ENCODE results near the gene SOD2.
"Not testable (repeated sequence)": the region's sequence is repeated elsewhere in the genome, so short reads cannot be mapped to it uniquely, and the experiment has no call there.

SOD2 gene

DNA sequence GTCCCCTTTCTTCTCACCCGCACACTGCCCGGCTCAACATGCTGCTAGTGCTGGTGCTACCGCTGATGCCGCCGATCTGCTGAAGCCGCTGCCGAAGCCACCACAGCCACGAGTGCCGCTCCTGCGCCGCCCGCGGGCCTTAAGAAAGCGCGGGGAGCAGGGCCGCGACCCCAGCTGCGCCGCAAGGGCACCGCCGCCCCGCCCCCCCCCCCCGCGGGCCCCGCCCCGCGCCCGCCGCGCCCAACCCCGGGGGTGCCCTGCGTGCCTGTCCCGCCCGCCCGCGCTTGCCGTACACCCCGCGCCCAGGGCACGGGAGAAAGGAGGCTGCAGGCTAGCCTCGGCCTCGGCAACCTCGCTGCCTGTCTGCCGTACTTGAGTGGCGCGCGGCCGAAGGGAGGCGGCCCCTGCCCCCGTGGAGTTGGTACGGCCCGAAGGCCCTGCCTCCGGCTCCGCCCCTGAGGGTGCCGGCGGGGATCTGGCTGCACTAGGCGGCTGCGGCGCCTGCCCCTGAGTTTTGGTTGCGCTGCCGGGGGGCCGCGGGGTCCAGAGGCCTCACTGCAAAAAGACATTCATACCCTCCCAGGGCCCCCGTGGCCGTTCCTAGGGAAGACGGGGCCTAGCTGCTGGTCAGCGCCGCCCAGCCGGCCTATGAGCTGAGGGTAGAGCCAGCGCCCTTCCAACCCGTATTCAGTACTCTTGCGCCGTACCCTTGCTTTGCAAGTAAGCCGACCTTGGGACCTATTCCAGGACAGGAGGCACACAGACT lies at the start of gene SOD2:
SOD2 (minus strand) TSS at position 114 of the 766 bp plus-strand sequence; CDS start at position 40, 74 bp downstream.
- DNase-seq (ENCODE audit: low read depth, low spot score), result peak; percentile 93

- DNase-seq (ENCODE audit: low read depth, low spot score), result no peak
Observed at GRCh38 chr6:159742165-159742564, 49.1 kb upstream of the SOD2 start.

- no peak for DNase-seq (ENCODE audit: low read depth, low spot score)
Observed at GRCh38 chr6:159739341-159739740, 46.3 kb upstream of the SOD2 start.

DNA sequence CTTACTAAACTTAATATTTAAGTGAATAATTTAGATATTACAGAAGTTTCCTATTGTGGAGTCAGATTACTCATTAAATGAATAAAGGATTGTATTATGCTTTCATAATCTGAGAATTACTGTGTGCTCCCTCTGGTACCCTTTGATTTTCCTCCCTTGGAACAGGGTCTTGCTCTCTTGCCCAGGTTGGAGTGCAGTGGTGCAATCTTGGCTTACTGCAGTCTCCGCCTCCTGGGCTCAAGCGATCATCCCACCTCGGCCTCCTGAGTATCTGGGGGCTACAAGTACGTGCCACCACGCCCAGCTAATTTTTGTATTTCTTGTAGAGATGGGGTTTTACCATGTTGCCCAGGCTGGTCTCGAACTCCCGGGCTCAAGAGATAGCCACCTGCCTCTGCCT lies 43.9 kb upstream of the SOD2 start:
- no peak for DNase-seq (ENCODE audit: low read depth, low spot score)

GRCh38 chr6:159733395-159733794 lies 40.4 kb upstream of the SOD2 start:
- DNase-seq (ENCODE audit: low read depth, low spot score), result not testable (repeated sequence)

- DNase-seq (ENCODE audit: low read depth, low spot score), result not testable (repeated sequence)
Observed at GRCh38 chr6:159732550-159732949, 39.5 kb upstream of the SOD2 start.

- DNase-seq (ENCODE audit: low read depth, low spot score), result no peak
Observed at GRCh38 chr6:159730332-159730676, 37.3 kb upstream of the SOD2 start.

- DNase-seq (ENCODE audit: low read depth, low spot score), result peak; percentile 19
Observed at GRCh38 chr6:159729598-159730331, 36.7 kb upstream of the SOD2 start.

- no peak for DNase-seq (ENCODE audit: low read depth, low spot score)
Observed at GRCh38 chr6:159728531-159728964, 35.5 kb upstream of the SOD2 start.

DNA sequence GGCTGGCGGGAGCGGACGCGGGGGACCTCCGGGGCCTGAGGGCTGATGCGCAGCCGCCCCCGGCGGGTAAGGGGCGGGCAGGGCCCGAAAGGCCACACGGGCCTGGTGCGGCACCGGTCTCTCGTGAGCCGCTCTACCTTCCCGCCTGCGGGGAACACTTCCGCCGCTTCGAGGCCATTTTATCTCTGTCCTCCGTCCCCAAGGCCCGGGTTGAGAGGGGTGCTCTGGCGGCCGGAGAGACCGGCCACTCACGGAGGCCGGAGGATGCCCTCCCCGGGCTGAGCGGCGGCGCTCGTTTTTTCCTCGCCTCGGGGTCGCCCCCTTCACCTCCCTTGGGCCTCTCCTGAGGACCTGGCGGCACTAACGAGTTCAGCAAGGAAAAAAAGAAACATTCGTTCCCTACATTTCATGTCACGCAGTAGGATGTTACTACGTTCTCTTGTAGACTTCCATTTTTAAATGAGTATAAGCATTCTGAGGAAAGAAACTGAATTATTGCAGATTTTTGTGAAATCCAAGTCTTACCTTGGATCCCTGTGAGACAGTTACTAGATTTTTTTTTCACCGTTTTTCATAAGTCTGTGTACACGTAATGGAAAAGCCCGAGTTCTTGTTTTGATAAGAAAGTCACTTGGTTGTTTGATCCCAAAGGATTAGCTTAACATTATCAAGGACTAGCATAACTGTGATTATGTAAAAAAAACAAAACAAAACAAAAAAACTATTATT lies 34.8 kb upstream of the SOD2 start:
- peak; percentile 70 for DNase-seq (ENCODE audit: low read depth, low spot score)

DNA sequence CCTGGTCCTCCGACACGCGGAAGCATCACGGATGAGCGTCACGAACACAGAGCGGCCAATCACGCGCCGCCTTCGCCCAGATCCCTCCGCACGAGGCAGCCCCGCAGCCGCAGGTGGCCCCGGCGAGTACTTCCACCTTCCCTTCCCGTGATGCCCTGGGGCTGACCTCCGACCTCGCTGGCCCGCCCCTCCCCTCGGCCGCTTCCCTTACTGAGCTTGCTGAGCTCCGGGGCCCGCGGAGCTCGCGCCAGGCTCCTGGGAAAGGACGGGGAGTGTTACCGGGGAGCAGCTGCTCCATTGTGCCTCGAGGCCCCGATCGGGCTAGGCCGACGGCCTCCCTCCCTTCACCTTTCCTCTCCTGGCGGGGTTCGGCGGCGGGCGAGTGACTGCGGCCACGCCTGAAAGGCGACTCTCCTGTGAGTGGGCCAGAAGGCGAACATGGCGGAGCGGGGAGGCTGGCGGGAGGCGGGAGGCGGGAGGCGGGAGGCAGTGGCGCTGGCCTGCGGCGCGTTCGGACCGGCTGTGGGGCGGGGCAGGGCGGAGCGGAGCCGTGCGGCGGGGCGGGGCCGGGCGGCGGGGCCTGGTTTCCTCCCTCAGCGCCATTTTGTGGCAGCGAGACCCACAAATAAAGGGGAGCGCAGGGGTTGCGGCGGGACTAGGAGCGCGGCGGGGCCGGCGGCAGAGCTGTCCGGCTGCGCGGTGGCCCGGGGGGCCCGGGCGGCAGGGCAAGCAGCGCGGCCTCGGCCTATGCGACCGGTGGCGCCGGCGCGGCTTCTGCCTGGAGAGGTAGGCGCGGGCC lies 34.1 kb upstream of the SOD2 start, which contains the start of gene WTAP:
WTAP (plus strand) TSS at position 589 of the 799 bp plus-strand sequence. CDS start 8,760 bp downstream, outside the sequence.
- peak; percentile 99 for DNase-seq (ENCODE audit: low read depth, low spot score)

DNA sequence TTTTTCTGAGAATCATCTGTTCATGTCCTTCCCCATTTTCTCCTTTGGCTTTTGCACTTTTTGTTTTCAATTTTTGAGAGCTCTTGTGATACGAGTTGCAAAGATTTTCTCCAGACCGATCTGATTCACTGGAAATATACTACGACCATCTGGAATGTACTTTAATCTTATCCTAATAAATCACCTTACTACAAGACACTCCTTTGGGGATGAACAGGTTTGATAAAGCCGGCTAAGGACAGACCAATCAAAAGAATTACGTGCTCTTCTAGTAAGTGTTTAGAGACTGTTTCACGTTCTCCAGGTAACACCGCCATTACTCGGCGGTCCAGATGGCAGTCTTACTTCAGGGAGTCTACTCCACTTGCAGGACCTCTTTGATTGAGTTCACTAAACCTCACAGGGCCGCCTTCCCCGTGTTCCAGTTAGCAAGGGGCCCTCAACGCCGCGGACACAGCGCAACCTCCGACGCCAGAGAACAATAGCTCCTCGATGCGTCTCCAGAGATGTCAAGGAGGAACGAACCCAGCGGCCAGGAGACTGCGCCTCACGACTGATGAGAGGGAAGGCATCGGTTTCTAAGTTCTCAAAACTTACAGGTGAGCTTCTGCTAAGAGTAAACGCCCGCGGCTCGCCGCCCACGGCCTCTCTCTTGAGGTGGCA lies 33.3 kb upstream of the SOD2 start:
- DNase-seq (ENCODE audit: low read depth, low spot score), result no peak

- not testable (repeated sequence) for DNase-seq (ENCODE audit: low read depth, low spot score)
Observed at GRCh38 chr6:159725208-159725607, 32.2 kb upstream of the SOD2 start.

DNA sequence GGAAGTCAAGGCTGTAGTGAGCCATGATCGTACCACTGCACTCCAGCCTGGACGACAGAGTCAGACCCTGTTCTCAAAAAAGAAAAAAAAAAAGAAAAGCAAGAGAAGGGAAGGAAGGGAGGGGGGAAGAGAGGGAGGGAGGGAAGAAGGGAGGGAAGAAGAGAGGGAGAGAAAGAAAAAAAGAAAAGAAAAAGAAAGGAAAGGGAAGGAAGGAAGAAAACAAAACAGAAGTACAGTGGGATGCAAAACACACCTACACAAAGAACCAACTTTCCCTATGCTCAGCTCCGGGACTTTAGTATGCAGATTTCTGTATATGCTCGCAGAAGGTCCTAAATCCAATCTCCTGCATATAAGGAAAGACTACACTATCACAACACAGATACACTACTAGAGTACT lies 31.7 kb upstream of the SOD2 start:
- no peak for DNase-seq (ENCODE audit: low read depth, low spot score)

GRCh38 chr6:159723259-159723658 lies 30.2 kb upstream of the SOD2 start:
- DNase-seq (ENCODE audit: low read depth, low spot score), result no peak

- DNase-seq (ENCODE audit: low read depth, low spot score), result no peak
Observed at GRCh38 chr6:159722655-159723054, 29.6 kb upstream of the SOD2 start.

DNA sequence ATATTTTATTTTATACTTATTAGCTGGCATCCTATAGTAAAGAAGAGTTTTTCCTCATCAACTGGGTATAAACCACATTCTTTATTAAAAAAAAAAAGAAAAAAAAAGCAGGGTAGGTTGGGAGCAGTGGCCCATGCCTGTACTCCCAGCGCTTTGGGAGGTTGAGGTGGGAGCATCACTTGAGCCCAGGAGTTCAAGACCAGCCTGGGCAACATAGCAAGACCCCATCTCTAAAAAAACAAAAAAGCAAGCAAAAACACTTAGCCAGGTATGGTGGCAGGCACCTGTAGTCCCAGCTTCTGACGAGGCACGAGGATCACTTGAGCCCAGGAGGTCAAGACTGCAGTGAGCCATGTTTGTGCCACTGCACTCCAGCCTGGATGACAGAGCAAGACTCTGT lies 28.9 kb upstream of the SOD2 start:
- not testable (repeated sequence) for DNase-seq (ENCODE audit: low read depth, low spot score)

DNA sequence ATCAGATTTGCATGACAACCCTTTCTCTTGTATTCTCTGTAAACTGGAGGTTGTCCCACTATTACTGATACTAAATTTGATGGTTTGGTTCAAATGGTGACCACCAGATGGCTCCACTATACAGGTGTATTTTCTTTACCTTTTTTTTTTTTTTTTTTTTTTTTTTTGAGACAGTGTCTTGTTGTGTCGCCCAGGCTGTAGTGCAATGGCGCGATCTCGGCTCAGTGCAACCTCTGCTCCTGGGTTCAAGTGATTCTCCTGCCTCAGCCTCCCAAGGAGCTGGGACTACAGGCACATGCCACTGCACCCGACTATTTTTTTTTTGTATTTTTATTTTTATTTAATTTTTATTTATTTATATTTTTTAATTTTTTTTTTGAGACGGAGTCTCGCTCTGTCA lies 27.7 kb upstream of the SOD2 start:
- no peak for DNase-seq (ENCODE audit: low read depth, low spot score)

DNA sequence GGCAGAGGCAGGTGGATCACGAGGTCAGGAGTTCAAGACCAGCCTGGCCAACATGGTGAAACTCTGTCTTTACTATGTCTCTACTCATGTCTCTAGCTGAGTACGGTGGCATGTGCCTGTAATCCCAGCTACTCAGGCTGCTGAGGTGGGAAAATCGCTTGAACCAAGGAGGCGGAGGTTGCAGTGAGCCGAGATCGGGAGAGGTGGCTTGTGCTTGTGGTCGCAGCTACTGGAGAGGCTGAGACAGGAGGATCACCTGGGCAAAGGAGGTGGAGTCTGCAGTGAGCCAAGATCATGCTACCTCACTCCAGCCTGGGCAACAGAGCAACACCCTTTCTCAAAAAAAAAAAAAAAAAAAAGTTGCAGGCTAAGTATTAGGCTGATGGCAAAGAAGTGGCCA lies 26.2 kb upstream of the SOD2 start:
- no peak for DNase-seq (ENCODE audit: low read depth, low spot score)

- DNase-seq (ENCODE audit: low read depth, low spot score), result no peak
Observed at GRCh38 chr6:159718634-159719033, 25.6 kb upstream of the SOD2 start.

Data from ELF-1 (cell line).